Activated B cell treated with CpG ODN at 0.5 μM for 24 hours (primary cell): ENCODE measurements around the gene SCYL3. TPM values are rescaled to one million over a fixed set of nuclear protein-coding genes. Genes with fewer than 3 reads are reported as not detected.
"Not testable (repeated sequence)": the region's sequence is repeated elsewhere in the genome, so short reads cannot be mapped to it uniquely, and the experiment has no call there.

Experiments used
- ATAC-seq: fragments of 200-7000 bp; cut with Tn5 transposase; one replicate; pipeline ENCODE4 v1.10.0; 2021; ENCODE audit warnings: low read depth, mild to moderate bottlenecking, moderate library complexity
- CTCF ChIA-PET: fragments of 350-600 bp; sonication (Branson Sonifier 250); formaldehyde crosslinking; loops from one replicate; lab custom pipeline; 2021; ENCODE audit warnings: antibody characterized with exemption; lab: Charles Lee
- POLR2A ChIA-PET: fragments of 350-600 bp; sonication (Branson Sonifier 250); formaldehyde crosslinking; loops from one replicate; lab custom pipeline; 2021; ENCODE audit warnings: antibody characterized with exemption; lab: Charles Lee
- DNase-seq: peaks from one replicate; pipeline ENCODE4 v3.0.0; 2022
- H3K27ac Mint-ChIP-seq: one replicate; pipeline ENCODE4 v1.8.0; 2020; ENCODE audit warnings: mixed read lengths
- H3K27me3 Mint-ChIP-seq: one replicate; pipeline ENCODE4 v1.8.0; 2021; ENCODE audit warnings: mixed read lengths
- H3K36me3 Mint-ChIP-seq: one replicate; pipeline ENCODE4 v1.8.0; 2021; ENCODE audit warnings: low read depth, mixed read lengths
- H3K4me1 Mint-ChIP-seq: one replicate; pipeline ENCODE4 v1.8.0; 2021; ENCODE audit warnings: mixed read lengths
- H3K4me3 Mint-ChIP-seq: one replicate; pipeline ENCODE4 v1.8.0; 2020; ENCODE audit warnings: mild to moderate bottlenecking, mixed read lengths
- H3K9me3 Mint-ChIP-seq: one replicate; pipeline ENCODE4 v1.8.0; 2020; ENCODE audit warnings: mixed read lengths
- intact Hi-C: fragments of 100-400 bp; cut with micrococcal nuclease; formaldehyde crosslinking; loops from one replicate; pipeline ENCODE4 v1.15.1; 2024
- total RNA-seq: library from RNA; stranded (reverse); gene quantifications from 2 replicates; pipeline ENCODE4 v1.2.3, GENCODE V29; 2022
- TF ChIP-seq, protein P1 (sequence below): fragments of 200-600 bp; IDR thresholded peaks from one replicate; pipeline ENCODE4 v1.8.0; 2022; ENCODE audit warnings: antibody characterized with exemption, mild to moderate bottlenecking

The SCYL3 gene
- total RNA-seq, 1 donor from 2014 or later, result 16.2 TPM

DNA sequence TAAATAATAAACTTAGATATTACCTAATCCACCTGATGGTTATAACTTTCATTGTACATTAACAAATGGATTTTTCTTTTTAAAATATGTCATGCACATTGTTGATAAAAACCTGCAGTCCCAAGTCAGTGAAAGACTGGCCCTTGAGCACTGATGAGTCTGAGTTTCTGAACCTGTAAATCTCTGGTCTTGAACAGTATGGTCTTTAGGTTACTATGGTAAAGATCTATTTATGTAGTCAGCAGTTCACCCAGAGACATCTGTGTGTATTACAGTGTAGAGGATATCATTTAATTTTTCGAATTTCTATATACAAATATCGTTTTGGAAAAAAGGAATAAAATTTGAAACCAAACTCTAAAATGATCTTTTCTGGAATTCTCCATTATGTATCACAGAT lies 30.4 kb upstream of the SCYL3 start:
- Mint-ChIP-seq H3K36me3 (peaks cover 13% of the 10 kb centered on the region), H3K4me3 (no peak overlapping the region), H3K27ac (no peak overlapping the region), H3K4me1 (no peaks in the 10 kb centered on the region), H3K9me3 (no peaks in the 10 kb centered on the region), H3K27me3 (no peaks in the 10 kb centered on the region)
- ChIA-PET POLR2A (no interaction called here), CTCF (no interaction called here)
- intact Hi-C loops, result loop anchor here (10.0 kb wide), 3 partner anchors 511 to 741 kb away; partner anchors contain the start of genes GORAB and PRRX1
- DNase-seq, result no peak
- TF ChIP-seq, protein P1, sequence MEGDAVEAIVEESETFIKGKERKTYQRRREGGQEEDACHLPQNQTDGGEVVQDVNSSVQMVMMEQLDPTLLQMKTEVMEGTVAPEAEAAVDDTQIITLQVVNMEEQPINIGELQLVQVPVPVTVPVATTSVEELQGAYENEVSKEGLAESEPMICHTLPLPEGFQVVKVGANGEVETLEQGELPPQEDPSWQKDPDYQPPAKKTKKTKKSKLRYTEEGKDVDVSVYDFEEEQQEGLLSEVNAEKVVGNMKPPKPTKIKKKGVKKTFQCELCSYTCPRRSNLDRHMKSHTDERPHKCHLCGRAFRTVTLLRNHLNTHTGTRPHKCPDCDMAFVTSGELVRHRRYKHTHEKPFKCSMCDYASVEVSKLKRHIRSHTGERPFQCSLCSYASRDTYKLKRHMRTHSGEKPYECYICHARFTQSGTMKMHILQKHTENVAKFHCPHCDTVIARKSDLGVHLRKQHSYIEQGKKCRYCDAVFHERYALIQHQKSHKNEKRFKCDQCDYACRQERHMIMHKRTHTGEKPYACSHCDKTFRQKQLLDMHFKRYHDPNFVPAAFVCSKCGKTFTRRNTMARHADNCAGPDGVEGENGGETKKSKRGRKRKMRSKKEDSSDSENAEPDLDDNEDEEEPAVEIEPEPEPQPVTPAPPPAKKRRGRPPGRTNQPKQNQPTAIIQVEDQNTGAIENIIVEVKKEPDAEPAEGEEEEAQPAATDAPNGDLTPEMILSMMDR, result no peak
- ATAC-seq, result no peak

DNA sequence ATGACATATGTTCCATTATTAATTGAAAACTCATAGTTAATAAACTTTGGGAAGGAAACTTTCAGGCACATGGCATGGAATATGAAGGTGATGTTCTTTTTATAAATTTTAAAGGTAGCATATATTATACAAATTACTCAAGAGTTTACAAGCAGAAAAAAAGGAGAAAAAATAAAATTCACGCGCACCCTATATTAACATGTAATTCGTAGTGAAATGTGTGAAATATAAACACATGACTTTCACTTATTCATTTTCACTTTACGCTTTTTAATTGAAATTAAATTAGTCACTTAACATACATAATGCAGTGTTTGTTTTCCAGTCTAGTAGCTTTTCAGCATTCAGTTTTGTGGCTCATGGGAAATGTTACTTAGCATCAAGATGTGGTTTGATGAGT lies 27.4 kb upstream of the SCYL3 start:
- POLR2A ChIA-PET, result no interaction called here
- no peaks in the 10 kb centered on the region for H3K9me3 Mint-ChIP-seq
- no peak overlapping the region for H3K4me3 Mint-ChIP-seq
- no peaks in the 10 kb centered on the region for H3K27me3 Mint-ChIP-seq
- H3K36me3 Mint-ChIP-seq, result peaks cover 16% of the 10 kb centered on the region
- no peaks in the 10 kb centered on the region for H3K4me1 Mint-ChIP-seq
- no peak overlapping the region for H3K27ac Mint-ChIP-seq
- TF ChIP-seq, protein P1, result no peak
- intact Hi-C loops, result loop anchor here (10.0 kb wide), 3 partner anchors 514 to 744 kb away; partner anchors contain the start of genes GORAB and PRRX1
- no peak for DNase-seq
- ATAC-seq, result no peak
- CTCF ChIA-PET, result no interaction called here

DNA sequence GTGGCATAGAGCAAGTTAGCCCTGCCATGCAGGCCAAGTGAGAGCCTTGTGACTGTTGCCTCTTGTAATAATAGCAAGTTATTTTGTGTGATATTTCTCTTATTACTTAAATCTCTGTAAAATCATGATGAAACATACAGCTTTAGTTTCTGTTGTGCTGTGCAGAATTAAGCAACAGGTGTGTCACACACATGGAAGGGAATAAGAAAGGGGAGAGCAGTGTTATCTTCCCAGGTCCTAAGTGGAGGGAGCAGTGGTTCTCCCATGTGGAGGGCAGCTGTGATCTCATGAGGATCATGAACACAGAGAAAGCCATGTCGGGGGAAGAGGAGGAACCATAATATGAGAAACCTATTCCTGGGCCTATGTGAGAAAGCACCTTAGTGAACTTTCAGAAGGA lies 25.2 kb upstream of the SCYL3 start:
- TF ChIP-seq, protein P1, result no peak
- no peak for DNase-seq
- no peak for ATAC-seq
- H3K27ac Mint-ChIP-seq, result no peak overlapping the region
- peaks cover 16% of the 10 kb centered on the region for H3K36me3 Mint-ChIP-seq
- CTCF ChIA-PET, result interaction anchor here (0.7 kb wide), 1 partner anchor 853 kb away, joined by 3 read pairs; no protein-coding TSS in a partner anchor
- H3K27me3 Mint-ChIP-seq, result no peaks in the 10 kb centered on the region
- no peaks in the 10 kb centered on the region for H3K9me3 Mint-ChIP-seq
- intact Hi-C loops, result no loop called here
- POLR2A ChIA-PET, result no interaction called here
- H3K4me3 Mint-ChIP-seq, result no peak overlapping the region
- H3K4me1 Mint-ChIP-seq, result peaks cover 2% of the 10 kb centered on the region

DNA sequence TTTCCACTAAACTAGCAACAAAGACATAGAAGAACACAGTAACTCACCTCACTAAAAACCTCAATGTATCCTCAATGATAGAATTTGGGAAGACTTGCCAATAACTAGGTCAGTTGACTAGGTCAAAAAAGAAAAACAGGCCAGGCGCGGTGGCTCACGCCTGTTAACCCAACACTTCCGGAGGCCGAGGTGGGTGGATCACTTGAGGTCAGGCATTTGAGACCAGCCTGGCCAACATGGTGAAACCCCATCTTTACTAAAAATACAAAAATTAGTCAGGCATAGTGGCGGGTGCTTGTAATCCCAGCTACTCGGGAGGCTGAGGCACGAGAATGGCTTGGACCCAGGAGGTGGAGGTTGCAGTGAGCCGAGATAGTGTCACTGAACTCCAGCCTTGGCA lies 24.5 kb upstream of the SCYL3 start:
- CTCF ChIA-PET, result interaction anchor here (0.7 kb wide), 1 partner anchor 854 kb away, joined by 3 read pairs; no protein-coding TSS in a partner anchor
- H3K36me3 Mint-ChIP-seq, result peaks cover 16% of the 10 kb centered on the region
- POLR2A ChIA-PET, H3K9me3 Mint-ChIP-seq, DNase-seq, H3K27ac Mint-ChIP-seq, H3K4me3 Mint-ChIP-seq, H3K27me3 Mint-ChIP-seq, H3K4me1 Mint-ChIP-seq, ATAC-seq, intact Hi-C loops: not testable (repeated sequence)

DNA sequence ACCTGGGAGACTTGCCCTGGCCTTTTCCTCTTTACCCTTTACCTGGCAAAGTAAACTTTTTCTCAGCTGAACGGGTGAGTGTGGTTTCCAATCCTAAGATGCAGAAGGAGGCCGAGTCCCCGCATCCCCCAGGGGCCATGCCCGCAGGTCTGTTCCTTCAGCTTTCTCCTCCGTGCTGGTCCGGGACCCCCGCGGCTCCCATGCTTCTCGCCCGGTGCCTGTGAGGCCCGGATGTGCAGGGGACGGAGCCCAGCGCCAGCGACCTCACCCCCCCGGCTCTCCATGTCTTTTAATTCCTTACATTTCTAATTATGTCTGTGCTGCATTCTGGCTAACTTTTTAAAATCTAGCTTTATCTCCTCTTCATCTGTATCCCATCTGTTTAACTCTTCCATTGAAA lies 21.5 kb upstream of the SCYL3 start:
- intact Hi-C loops, result no loop called here
- no peak overlapping the region for H3K27ac Mint-ChIP-seq
- peaks cover 6% of the 10 kb centered on the region for H3K36me3 Mint-ChIP-seq
- TF ChIP-seq, protein P1, result no peak
- no peak for DNase-seq
- H3K4me3 Mint-ChIP-seq, result no peak overlapping the region
- H3K4me1 Mint-ChIP-seq, result peaks cover 2% of the 10 kb centered on the region
- H3K27me3 Mint-ChIP-seq, result no peaks in the 10 kb centered on the region
- ChIA-PET POLR2A (no interaction called here), CTCF (no interaction called here)
- H3K9me3 Mint-ChIP-seq, result peaks cover 3% of the 10 kb centered on the region
- no peak for ATAC-seq

DNA sequence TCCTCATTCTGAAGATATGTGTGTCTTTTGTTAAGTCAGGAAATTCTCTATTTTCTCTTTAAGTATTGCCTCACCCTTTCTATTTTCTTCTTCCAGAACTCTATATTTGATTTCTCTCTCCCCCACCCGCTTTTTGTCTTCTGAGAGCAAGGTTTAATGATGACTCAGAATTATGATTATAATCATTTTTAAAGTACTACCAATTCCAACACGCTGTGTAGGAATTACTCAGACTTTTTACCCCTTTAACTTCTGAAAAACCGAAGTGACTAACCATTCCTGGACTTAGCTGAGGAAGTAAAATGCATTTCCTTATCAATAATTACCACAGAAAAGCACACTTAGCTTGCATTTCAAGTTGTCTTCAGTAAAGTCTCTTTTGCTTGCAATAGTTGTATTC lies 20.8 kb upstream of the SCYL3 start:
- H3K36me3 Mint-ChIP-seq, result peaks cover 5% of the 10 kb centered on the region
- no peaks in the 10 kb centered on the region for H3K27me3 Mint-ChIP-seq
- H3K4me3 Mint-ChIP-seq, result no peak overlapping the region
- TF ChIP-seq, protein P1, result no peak
- H3K9me3 Mint-ChIP-seq, result peaks cover 3% of the 10 kb centered on the region
- ChIA-PET POLR2A (no interaction called here), CTCF (no interaction called here)
- DNase-seq (no peak), ATAC-seq (no peak)
- H3K4me1 Mint-ChIP-seq, result peaks cover 2% of the 10 kb centered on the region
- no peak overlapping the region for H3K27ac Mint-ChIP-seq
- intact Hi-C loops, result no loop called here
